Left renal pelvis (tissue), 4 donors: ENCODE data around the gene ASIP. TPM values are rescaled to one million over a fixed set of nuclear protein-coding genes. Genes with fewer than 3 reads are reported as not detected.

Experiments
- DNase-seq, 4 donors: peaks; one replicate each; pipeline ENCODE4 v3.0.0-alpha.2; 2013; ENCODE audit warnings: low read depth in 4 of 4, low spot score in 3 of 4
- polyA plus RNA-seq, 4 donors: library from polyadenylated mRNA; unstranded; fragments of 120-200 nt; gene quantifications; one replicate each; pipeline ENCODE4 v1.2.1, GENCODE V29; 2013; ENCODE audit not compliant: insufficient read length in 4 of 4

Gene ASIP
- polyA plus RNA-seq, 4 donors: 0.22 to 0.52 TPM; not detected in 2

- DNase-seq: no peak
Measured at GRCh38 chr20:34309691-34310090, 68.5 kb downstream of the ASIP start.

GRCh38 chr20:34310481-34311117 lies 69.4 kb downstream of the ASIP start:
- no peak for DNase-seq

GRCh38 chr20:34311118-34312023 lies 70.1 kb downstream of the ASIP start:
- no peak for DNase-seq

GRCh38 chr20:34312024-34312460 lies 70.8 kb downstream of the ASIP start:
- DNase-seq: no peak

- peak; percentile 59 to 73 (median 70) for DNase-seq
Measured at GRCh38 chr20:34312544-34313217, 71.5 kb downstream of the ASIP start.

GRCh38 chr20:34315236-34315635 lies 74.0 kb downstream of the ASIP start:
- no peak for DNase-seq

- DNase-seq: no peak
Measured at GRCh38 chr20:34316196-34316814, 75.1 kb downstream of the ASIP start.

Other genes starting within 250 kb of the ASIP start
- 100 to 1,000 TPM; 146 to 190 (median 160) TPM for gene RALY, start 247.5 kb upstream of the ASIP start, polyA plus RNA-seq
- gene EIF2S2, start 129.2 kb upstream of the ASIP start, polyA plus RNA-seq: 10 to 100 TPM; 41.9 to 50.5 (median 48.7) TPM
- 100 to 1,000 TPM in 3 of 4 donors, 10 to 100 TPM in 1; 88.3 to 187 (median 169) TPM for gene AHCY, start 61.9 kb downstream of the ASIP start, polyA plus RNA-seq
- 10 to 100 TPM; 32.0 to 52.4 (median 47.0) TPM for gene ITCH, start 121.8 kb downstream of the ASIP start, polyA plus RNA-seq